Thyroid gland (tissue), 4 donors: ENCODE data around the gene C20orf144.

Source experiments
- CTCF ChIP-seq, 6 experiments: fragments of 200-600 bp in 3 of 6; fragments of 450-650 bp in 3 of 6; sonication (generic) in 3 of 6; IDR thresholded peaks; one replicate each; pipeline ENCODE4 v1.5.1; 2016 to 2019; ENCODE audit warnings: antibody characterized with exemption in 6 of 6, mild to moderate bottlenecking in 2 of 6, inconsistent platforms in 1 of 6, moderate library complexity in 1 of 6
- POLR2A ChIP-seq, 2 donors: fragments of 450-650 bp; IDR thresholded peaks; one replicate each; pipeline ENCODE4 v1.6.1; 2017; ENCODE audit warnings: antibody characterized with exemption in 2 of 2, mild to moderate bottlenecking in 2 of 2, moderate library complexity in 1 of 2

- TF ChIP-seq POLR2A (IDR thresholded peaks at IDR 0.05) (no peak), CTCF (IDR thresholded peaks at IDR 0.05) (no peak)
These were observed 23.4 kb downstream of the C20orf144 start for GRCh38 chr20:33685328-33686099.
